ENCODE results near the gene ESPNL.

ESPNL gene

DNA sequence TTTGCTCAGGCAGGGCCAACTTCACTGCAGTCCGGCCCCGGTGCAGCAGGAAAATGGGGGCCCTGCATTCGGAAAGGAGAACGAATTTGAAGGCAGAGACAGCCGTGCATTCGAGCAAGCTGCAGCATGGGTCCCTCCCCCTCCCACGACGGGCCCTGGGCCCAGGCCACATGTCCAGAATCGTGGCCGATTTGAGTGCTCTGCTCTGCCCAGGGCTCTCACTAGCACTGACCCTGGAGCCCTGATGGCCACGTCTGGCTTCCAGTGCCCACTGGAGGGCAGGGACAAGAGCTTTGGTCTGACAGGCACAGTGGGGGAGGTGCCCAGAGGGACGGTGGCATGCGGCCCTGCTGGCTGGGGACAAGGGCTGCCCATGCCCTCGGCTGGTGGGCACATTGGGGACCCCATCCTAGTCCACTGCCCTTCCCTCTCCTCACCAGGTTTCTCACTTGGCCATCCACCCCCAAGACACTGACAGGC is 23.9 kb downstream of the ESPNL start:
- no peak for TF ChIP-seq MAX (IDR thresholded peaks at IDR 0.05; ENCODE audit: low read depth, low read length)
- no peak for TF ChIP-seq MYC (IDR thresholded peaks at IDR 0.05; ENCODE audit: low read depth, low read length)
- no peak for TF ChIP-seq POLR2A (IDR thresholded peaks at IDR 0.05; ENCODE audit: extremely low read depth, insufficient read length)
- TF ChIP-seq, protein P1, sequence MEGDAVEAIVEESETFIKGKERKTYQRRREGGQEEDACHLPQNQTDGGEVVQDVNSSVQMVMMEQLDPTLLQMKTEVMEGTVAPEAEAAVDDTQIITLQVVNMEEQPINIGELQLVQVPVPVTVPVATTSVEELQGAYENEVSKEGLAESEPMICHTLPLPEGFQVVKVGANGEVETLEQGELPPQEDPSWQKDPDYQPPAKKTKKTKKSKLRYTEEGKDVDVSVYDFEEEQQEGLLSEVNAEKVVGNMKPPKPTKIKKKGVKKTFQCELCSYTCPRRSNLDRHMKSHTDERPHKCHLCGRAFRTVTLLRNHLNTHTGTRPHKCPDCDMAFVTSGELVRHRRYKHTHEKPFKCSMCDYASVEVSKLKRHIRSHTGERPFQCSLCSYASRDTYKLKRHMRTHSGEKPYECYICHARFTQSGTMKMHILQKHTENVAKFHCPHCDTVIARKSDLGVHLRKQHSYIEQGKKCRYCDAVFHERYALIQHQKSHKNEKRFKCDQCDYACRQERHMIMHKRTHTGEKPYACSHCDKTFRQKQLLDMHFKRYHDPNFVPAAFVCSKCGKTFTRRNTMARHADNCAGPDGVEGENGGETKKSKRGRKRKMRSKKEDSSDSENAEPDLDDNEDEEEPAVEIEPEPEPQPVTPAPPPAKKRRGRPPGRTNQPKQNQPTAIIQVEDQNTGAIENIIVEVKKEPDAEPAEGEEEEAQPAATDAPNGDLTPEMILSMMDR (IDR thresholded peaks at IDR 0.05; ENCODE audit: low read depth, low read length): no peak
- H3K4me3 ChIP-seq (ENCODE audit: low read depth, low read length): no peak overlapping the region
- no peak for DNase-seq (ENCODE audit: low read depth)

GRCh38 chr2:238124488-238125126 is 24.5 kb downstream of the ESPNL start:
- TF ChIP-seq MAX (IDR thresholded peaks at IDR 0.05; ENCODE audit: low read depth, low read length) (no peak), MYC (IDR thresholded peaks at IDR 0.05; ENCODE audit: low read depth, low read length) (no peak), POLR2A (IDR thresholded peaks at IDR 0.05; ENCODE audit: extremely low read depth, insufficient read length) (no peak)
- TF ChIP-seq, protein P1 (IDR thresholded peaks at IDR 0.05; ENCODE audit: low read depth, low read length): no peak
- no peak overlapping the region for H3K4me3 ChIP-seq (ENCODE audit: low read depth, low read length)
- no peak for DNase-seq (ENCODE audit: low read depth)

DNA sequence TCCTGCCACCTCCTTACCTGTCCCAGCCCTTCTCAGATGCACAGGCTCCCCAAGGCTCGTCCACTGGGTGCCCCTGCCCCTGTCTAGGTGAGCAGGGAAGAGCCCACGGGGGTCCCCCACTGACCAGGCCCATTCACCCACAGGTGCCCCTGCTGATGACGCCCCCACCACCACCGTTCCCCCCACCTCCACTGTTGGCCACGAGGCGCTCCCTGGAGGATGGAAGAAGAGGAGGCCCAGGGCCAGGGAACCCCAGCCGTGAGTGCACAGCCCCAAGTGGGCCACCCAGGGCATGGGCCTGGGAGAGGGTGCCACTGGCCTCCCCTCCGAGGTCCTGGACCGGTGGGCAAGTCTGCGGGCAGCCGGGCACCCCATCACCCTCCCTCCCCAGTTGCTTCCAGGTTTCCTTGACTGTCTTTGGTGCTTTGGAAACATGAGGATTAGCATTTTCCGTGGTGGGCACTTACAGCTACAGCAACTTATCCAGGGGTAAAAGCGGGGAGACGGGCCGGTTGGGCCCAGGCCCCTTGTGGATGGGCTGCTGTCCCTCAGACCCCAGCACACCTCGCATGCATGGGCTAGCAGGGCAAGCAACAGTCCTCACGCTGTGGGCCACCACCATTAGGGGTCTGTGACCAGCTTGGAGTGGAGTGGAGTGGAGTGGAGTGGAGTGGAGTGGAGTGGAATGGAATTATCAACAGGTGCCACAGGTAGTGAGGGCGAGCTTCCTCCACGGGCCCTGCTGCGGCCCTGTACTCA is 25.2 kb downstream of the ESPNL start:
- no peak for DNase-seq (ENCODE audit: low read depth)
- H3K4me3 ChIP-seq (ENCODE audit: low read depth, low read length): no peak overlapping the region
- TF ChIP-seq MYC (IDR thresholded peaks at IDR 0.05; ENCODE audit: low read depth, low read length) (no peak), MAX (IDR thresholded peaks at IDR 0.05; ENCODE audit: low read depth, low read length) (no peak), POLR2A (IDR thresholded peaks at IDR 0.05; ENCODE audit: extremely low read depth, insufficient read length) (no peak)
- TF ChIP-seq, protein P1 (IDR thresholded peaks at IDR 0.05; ENCODE audit: low read depth, low read length): no peak

- TF ChIP-seq MAX (IDR thresholded peaks at IDR 0.05; ENCODE audit: low read depth, low read length) (no peak), POLR2A (IDR thresholded peaks at IDR 0.05; ENCODE audit: extremely low read depth, insufficient read length) (no peak), MYC (IDR thresholded peaks at IDR 0.05; ENCODE audit: low read depth, low read length) (no peak)
- TF ChIP-seq, protein P1 (IDR thresholded peaks at IDR 0.05; ENCODE audit: low read depth, low read length): no peak
- H3K4me3 ChIP-seq (ENCODE audit: low read depth, low read length): no peak overlapping the region
- no peak for DNase-seq (ENCODE audit: low read depth)
Measured at GRCh38 chr2:238126338-238126737, 26.2 kb downstream of the ESPNL start.

GRCh38 chr2:238126775-238127164 is 26.6 kb downstream of the ESPNL start:
- H3K4me3 ChIP-seq (ENCODE audit: low read depth, low read length): no peak overlapping the region
- TF ChIP-seq MAX (IDR thresholded peaks at IDR 0.05; ENCODE audit: low read depth, low read length): no peak
- TF ChIP-seq MYC (IDR thresholded peaks at IDR 0.05; ENCODE audit: low read depth, low read length): no peak
- TF ChIP-seq POLR2A (IDR thresholded peaks at IDR 0.05; ENCODE audit: extremely low read depth, insufficient read length): no peak
- TF ChIP-seq, protein P1 (IDR thresholded peaks at IDR 0.05; ENCODE audit: low read depth, low read length): no peak

More at GRCh38 chr2:238126775-238127164, 26.6 kb downstream of the ESPNL start:
- no peak for DNase-seq (ENCODE audit: low read depth)
